Neural crest cell (in vitro differentiated cells): ENCODE measurements around the gene SELENOP. TPM values are rescaled to one million over a fixed set of nuclear protein-coding genes. Genes with fewer than 3 reads are reported as not detected.

Experiments used
- DNase-seq: peaks from one replicate; pipeline ENCODE4 v3.0.0; 2021; ENCODE audit warnings: low read depth, mixed read lengths, low spot score
- H3K27ac Mint-ChIP-seq: one replicate; pipeline ENCODE4 v1.8.0; 2021; ENCODE audit warnings: mild to moderate bottlenecking, mixed read lengths; ENCODE audit not compliant: unreplicated experiment
- H3K27me3 Mint-ChIP-seq: 2 replicates; pipeline ENCODE4 v1.8.0; 2021; ENCODE audit warnings: low read depth, mild to moderate bottlenecking, mixed read lengths
- H3K36me3 Mint-ChIP-seq: 2 replicates; pipeline ENCODE4 v1.8.0; 2021; ENCODE audit warnings: low read depth, mild to moderate bottlenecking, mixed read lengths
- H3K4me1 Mint-ChIP-seq: 2 replicates; pipeline ENCODE4 v1.8.0; 2021; ENCODE audit warnings: mixed read lengths
- H3K4me3 Mint-ChIP-seq: one replicate; pipeline ENCODE4 v1.8.0; 2021; ENCODE audit warnings: mild to moderate bottlenecking, mixed read lengths
- H3K9me3 Mint-ChIP-seq: 2 replicates; pipeline ENCODE4 v1.8.0; 2021; ENCODE audit warnings: mixed read lengths
- CTCF ChIP-seq: fragments of 200-600 bp; sonication (generic); conservative IDR thresholded peaks from 2 replicates; pipeline ENCODE4 v1.5.0; 2021; ENCODE audit warnings: antibody characterized with exemption, mild to moderate bottlenecking
- total RNA-seq: library from RNA; stranded (reverse); gene quantifications from 2 replicates; pipeline ENCODE4 v1.2.1, GENCODE V29; 2021

Gene SELENOP
- total RNA-seq, 1 donor from 2014 or later, result 2.2 TPM

- H3K27me3 Mint-ChIP-seq, result no peaks in the 10 kb centered on the region
- no peak overlapping the region for H3K4me3 Mint-ChIP-seq
- DNase-seq, result no peak
- H3K4me1 Mint-ChIP-seq, result peaks cover 19% of the 10 kb centered on the region
- no peak for TF ChIP-seq CTCF
- no peak overlapping the region for H3K27ac Mint-ChIP-seq
- H3K36me3 Mint-ChIP-seq, result no peaks in the 10 kb centered on the region
- no peaks in the 10 kb centered on the region for H3K9me3 Mint-ChIP-seq
Measured at GRCh38 chr5:42812620-42813019, 928 bp upstream of the SELENOP start.

GRCh38 chr5:42810834-42811590 lies 680 bp downstream of the SELENOP start:
- no peak for TF ChIP-seq CTCF
- Mint-ChIP-seq H3K4me1 (peaks cover 19% of the 10 kb centered on the region), H3K27me3 (no peaks in the 10 kb centered on the region), H3K36me3 (no peaks in the 10 kb centered on the region), H3K9me3 (no peaks in the 10 kb centered on the region), H3K4me3 (no peak overlapping the region), H3K27ac (no peak overlapping the region)
- DNase-seq, result no peak

- Mint-ChIP-seq H3K27me3 (no peaks in the 10 kb centered on the region), H3K9me3 (no peaks in the 10 kb centered on the region), H3K27ac (no peak overlapping the region), H3K4me3 (no peak overlapping the region), H3K4me1 (peaks cover 19% of the 10 kb centered on the region), H3K36me3 (no peaks in the 10 kb centered on the region)
- no peak for DNase-seq
- TF ChIP-seq CTCF, result no peak
Measured at GRCh38 chr5:42808888-42809611, 2.6 kb downstream of the SELENOP start.

- Mint-ChIP-seq H3K36me3 (no peaks in the 10 kb centered on the region), H3K27ac (no peak overlapping the region), H3K4me1 (peaks cover 18% of the 10 kb centered on the region), H3K4me3 (no peak overlapping the region), H3K27me3 (no peaks in the 10 kb centered on the region), H3K9me3 (no peaks in the 10 kb centered on the region)
- TF ChIP-seq CTCF, result no peak
- no peak for DNase-seq
Measured at GRCh38 chr5:42807722-42808447, 3.8 kb downstream of the SELENOP start.

GRCh38 chr5:42806701-42807262 lies 4.9 kb downstream of the SELENOP start:
- Mint-ChIP-seq H3K36me3 (no peaks in the 10 kb centered on the region), H3K27me3 (no peaks in the 10 kb centered on the region), H3K4me1 (peaks cover 7% of the 10 kb centered on the region), H3K4me3 (no peak overlapping the region), H3K27ac (no peak overlapping the region), H3K9me3 (no peaks in the 10 kb centered on the region)
- TF ChIP-seq CTCF, result no peak
- no peak for DNase-seq
